NCI-H2107 treated with DMSO at 0.1 percent for 48 hours (cell line): ENCODE measurements around the gene CD93.

Source experiments
- DNase-seq: peaks from one replicate; lab custom pipeline; 2025; ENCODE audit not compliant: unreplicated experiment; lab: John Stamatoyannopoulos, UW

Gene CD93

DNA sequence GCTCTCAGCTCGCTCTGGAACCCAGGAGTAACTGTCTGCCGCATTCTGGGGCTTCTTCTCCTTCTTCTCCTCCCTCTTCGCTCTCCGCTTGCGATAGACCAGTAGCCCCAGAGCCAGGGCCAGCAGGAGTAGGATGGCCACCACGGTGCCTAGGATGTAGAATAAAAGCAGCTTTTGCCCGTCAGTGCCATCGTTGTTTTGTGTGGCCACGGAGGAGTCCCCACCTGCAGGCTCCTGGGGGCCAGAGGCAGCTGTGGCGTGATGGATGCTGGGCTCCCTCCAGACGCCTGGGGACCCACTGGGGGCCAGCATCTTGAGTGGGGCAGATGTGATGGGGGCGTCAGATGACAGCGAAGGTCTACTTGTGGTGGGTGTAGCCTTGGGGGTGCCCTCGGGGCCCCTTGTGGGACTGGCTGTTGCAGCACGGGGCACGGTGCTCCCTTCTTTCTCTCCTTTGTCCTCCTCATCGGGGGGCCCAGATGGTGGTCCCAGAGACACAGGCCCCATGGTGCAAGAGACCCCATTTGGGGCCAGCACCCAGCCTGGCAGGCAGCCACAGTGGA is 1.8 kb downstream of the CD93 start:
- DNase-seq, result no peak

DNA sequence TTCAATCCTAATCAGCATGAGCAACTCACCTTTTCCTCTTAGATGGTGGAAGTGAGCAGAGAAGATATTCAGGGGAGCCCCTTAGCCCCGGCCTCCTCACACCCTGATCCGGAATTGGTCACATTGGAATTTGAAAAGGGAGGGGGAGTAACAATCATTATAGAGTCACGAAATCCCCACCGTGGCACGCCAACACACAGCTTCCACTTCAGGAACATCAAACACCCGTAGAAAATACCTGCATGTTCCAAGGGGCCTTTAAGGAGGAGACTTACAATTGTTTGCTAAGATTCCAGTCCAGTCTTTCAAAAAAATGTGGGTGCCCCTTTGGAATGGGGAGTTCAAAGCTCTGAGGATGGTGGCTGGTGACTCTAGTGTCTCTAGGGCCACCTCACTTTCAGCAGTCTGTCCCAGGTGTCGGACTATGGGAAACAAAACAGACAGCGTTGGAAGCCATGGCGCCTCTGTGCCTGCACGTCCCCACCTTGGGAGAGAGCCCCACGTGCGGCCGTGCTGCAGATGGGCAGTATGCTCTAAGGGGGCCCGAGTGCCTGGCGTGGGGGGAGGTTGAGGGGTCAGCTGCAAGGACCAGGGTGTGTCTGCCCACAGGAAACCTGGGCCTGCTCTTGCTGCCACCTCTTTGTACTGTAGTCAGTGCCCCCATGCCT is 2.4 kb downstream of the CD93 start:
- no peak for DNase-seq

DNA sequence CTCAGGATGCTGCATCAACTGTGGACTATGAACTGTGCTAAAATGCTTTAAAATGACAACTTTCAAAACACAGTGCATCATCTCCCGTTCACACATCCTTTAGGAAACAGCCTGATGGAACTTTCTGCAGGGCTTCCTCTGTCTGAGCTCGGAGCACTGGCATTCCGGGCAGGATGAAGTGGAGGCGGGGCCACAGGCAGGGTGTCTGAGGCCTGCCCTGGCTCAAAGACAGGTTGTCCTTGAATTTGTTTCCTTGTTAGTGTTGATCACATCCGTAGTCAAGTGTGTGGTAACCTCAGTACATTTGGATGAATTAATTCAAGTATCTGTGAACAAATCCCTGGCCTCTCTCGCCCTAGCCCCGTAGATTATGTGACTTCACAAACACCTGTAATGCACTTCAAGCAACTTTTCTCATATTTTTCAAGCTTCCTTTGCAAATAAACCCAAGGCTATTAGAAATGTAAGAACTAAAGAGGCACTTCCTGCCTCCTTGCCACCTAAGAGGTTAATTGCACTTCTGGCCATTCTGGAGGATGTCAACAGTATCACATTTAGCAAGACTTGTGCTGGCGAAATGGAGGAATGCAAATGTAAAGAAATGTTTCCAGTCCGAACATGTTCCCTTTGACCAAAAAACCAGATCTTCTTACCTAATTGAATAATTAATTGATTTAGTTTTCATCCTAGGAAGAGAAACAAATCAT is 3.1 kb downstream of the CD93 start:
- DNase-seq, result no peak

DNA sequence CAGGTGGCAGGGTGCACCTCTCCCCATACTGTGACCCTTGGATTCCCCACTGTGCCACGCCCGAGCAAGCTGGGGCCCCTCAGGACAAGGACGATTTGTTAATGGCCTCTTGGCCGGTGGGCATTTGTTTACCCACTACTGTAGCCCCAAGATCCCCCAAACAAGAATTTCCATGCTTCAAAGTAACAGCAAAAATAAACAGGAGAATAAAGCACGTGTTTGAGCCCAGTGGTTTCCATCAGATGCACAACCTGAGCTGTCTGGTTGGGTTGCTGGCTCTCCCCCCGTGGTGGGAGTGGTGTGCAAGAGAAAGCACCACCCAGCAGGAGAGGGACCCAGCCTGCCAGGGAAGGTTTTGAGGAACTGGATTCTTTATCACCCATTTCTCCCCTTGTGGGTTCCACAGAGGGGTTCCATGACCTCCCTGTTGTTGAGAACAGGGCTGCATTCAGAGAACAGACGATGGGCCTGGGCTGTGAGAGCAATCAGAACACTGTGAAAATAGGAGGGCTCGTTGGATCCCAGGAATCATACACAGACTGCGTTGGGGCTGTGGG is 4.8 kb downstream of the CD93 start:
- DNase-seq, result no peak

DNA sequence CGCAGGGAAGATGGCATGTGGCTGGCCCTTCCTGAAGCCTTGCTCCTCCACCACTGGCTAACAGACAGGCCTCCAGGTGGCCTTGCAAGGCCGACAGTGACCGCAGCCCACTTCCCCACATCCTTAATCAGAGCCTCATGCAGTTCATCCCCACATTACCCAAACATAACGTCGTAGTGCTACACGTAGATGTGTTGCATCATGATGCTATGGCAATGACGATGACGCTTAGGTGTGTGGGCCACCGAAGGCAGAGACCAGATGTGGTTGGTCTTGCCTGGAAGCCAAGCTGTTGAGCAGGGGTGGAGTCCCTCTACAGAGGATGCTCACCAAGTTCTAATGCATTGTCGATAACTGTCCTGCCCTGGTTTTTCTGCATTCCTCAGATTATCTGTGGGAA is 5.6 kb downstream of the CD93 start:
- DNase-seq, result no peak

DNA sequence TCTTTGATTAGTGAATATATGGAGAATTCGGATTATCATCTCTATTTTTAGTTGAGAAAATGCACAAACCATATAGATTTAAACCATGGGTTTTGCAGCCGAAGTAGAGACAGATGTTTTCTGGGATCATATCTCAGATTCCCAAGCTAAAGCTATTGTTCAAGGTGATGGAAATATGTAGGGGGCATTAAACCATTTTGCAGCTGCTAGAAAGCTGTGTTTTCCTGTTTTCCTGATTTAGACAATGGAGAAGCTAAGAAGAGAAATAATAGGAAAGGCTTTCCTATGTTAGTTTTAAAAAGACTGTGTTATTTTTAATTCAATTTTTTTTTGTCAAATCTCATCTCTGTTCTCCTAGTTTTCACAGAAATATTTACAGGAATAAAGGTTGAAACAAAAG is 6.2 kb downstream of the CD93 start:
- no peak for DNase-seq

DNA sequence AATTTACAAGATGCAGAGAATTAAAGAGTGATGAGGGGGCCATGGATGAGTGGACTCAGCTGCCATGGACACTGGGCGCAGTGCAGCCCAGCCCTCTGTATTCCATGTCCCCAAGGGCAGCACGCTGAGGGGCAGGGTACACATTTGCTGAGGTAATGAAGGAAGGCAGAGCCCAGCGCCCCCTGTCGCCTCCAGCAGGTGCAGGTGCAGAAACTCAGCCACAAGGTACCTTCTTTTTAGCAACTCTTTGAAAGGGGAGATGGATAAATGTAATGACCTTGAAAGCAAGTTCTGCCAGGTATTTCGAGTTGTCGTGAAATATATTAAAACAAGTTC is 7.1 kb downstream of the CD93 start:
- DNase-seq, result no peak

DNA sequence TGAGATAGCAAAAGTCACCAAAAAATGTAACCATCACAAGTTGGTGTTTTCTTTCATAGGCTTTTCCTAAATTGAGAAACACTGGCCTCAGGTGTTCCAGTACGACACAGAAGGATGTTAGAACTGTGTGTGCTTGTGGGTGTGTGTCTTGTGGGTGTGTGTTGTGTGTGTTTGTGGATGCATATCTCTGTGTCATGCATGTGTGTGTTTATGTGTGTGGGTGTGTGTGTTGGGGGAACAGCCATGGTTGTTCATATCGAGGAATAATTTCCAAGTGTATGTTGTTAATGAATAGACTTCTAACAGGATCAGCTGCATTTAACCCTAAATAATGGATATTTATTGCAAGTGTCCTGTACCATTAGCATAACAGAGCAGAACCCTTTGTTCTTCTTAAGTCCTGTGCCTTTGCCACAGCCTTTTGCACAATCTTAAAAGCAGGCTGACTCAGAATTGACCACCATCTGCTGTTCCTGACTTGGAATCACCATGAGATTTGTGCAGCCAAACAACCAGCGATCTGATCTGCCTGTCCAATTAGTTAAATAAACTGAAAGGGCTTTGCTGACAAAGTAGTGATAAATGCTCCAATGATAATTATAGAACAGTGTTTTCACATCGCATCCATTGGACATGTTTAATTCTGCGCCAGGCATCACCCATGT is 7.6 kb downstream of the CD93 start:
- DNase-seq, result no peak

DNA sequence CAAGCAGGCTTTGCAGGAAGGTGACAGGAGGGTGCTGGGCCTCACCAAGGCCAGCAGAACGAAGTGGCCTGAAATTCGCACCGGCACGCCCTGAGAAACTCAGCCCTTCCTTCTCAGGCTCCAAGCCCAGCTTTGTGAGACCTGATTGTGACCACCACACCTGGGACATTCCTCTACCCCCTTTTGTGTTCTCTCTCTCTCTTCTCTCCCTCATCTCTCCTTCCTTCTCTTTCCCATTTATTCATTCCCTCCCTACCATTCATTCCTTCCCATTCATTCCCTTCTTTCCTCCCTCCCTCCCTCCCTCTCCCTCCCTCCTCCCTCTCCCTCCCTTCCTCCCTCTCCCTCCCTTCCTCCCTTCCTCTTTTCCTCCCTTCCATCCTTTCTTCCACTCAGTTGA is 8.8 kb downstream of the CD93 start:
- no peak for DNase-seq

DNA sequence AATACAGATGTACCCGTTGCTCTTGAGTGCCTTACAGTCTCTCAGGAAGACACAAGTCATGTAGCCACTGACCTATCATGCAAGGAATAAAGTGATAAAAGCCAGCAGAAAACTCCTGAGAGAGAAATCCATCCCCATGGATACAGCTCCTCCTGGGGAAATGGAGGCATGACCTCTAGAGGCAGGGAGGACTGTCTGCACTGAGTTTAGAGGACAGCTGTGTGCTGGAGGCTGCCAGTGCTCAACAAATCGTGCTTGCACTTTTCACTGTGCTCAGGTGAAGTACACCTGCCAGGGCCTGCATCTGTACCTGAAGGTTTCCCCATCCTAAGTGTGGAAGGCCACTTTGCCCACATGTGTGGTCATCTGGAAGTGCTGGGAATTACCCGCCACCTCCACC is 12.1 kb downstream of the CD93 start:
- DNase-seq, result no peak

DNA sequence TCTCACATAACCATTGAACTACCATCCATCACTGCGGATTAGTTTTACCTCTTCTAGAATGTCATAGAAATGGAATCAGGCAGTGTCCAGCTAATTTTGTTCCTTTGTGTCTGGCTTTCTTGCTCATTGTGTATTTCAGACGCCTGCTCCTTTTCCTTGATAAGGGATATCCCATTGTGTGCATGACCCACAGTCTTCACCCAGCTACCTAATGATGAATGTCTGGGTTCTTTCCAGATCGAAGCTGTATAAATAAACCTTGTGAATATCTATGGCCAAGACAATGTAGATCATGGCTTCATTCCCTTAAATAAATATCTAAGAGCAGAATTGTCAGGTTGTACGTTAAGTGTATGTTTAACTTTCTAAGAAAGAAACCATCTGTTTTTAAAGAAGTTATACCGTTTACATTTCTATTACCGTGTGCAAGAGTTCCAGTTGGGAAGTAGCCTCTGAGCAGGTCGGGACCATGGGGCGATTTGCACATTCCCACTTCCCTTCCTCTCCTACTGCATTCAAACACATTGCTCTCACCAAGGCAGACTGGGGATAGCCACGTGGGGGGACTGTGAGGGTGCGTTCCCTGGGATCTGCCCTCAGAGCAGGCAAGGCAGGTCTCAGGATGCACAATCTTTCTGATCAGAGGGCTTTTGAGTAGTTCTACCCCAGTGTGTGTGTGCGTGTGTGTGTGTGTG is 13.1 kb downstream of the CD93 start:
- no peak for DNase-seq

DNA sequence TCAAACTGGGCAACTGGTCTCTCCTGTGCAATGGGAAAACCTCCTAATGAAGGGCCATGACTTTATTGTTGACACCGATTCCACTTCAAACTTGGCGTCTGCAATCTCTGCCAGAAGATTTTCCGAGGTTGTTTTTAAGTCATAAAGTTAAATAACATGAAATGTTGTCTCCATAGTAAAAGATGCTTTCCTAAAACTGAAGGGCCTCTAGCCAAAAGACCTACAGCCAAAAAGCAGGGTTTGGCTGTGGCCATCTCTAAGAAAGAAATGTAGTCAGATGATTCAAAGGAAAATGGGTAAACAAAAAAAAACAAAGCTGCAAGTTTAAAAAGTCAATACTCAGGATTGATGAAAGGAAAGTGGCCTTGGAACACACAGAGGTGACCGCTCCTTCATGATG is 14.1 kb downstream of the CD93 start:
- DNase-seq, result no peak

DNA sequence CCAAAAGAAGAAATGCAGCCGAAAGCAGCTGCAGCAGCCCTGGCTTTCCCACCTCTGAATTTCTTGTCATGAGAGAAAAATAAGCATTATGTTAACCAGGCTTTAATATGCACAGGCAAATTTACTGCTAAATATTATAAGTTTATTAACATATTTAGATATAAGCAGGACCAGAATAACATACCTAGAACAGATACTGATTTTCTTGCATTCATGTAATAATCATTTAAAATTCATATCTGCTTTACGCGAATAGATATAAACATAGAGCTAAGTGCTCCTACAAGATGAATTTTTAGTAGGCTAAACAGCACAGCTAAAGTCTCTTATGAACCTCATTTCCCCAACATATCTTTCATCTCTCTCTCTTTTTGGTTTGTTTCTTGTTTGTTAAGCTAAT is 14.7 kb downstream of the CD93 start:
- DNase-seq, result no peak

DNA sequence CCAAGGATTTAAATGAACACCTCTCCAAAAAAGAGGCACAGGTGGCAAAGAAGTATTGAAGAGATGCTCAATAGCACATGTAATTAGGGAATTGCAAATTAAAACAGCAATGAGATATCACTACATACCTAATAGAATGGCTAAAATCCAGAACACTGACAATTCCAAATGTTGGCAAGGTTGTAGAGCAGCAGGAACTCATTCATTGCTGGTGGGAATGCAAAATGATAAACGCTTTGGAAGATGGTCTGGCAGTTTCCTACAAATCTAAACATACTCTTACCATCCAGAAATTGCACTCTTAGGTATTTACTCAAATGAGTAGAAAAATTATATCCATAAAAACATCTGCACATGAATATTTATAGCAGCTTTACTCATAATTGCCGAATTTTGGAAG is 17.0 kb downstream of the CD93 start:
- DNase-seq, result no peak

DNA sequence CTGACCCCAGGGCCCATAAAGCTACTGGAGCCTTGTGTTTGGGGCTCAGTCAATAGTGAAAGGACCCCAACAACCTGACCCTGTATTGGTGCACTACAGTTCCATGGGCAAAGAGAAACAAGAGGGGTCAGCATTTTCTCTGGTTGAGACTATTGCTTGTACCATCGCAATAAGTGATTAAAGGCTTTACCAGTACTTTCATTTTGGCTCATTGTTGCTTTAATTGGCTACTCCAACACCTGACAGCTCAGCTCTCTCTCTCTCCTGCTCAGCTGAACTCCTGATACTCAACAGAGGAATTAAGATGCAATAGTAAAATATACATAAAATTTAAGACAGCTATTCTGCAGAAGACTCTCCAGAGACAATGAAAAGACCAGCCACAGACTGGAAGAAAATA is 17.8 kb downstream of the CD93 start:
- DNase-seq, result no peak

DNA sequence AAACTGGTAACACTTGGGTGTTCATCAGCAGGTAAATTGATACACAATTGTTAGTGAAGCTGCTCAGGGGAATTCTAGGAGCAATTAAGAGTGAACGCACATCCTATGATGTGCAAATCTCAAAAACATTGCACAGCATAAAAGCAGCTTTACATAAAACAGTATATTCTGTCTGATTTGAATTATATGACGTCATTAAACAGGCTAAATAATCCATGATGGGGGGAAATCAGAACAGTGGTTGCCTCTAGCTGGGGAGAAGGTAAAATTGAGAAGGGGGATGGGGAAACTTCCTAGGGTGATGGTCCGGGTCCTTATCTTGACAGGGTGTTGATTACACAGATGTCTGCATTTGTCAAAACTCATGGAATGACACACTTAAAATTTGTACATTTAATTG is 19.4 kb downstream of the CD93 start:
- DNase-seq, result no peak

DNA sequence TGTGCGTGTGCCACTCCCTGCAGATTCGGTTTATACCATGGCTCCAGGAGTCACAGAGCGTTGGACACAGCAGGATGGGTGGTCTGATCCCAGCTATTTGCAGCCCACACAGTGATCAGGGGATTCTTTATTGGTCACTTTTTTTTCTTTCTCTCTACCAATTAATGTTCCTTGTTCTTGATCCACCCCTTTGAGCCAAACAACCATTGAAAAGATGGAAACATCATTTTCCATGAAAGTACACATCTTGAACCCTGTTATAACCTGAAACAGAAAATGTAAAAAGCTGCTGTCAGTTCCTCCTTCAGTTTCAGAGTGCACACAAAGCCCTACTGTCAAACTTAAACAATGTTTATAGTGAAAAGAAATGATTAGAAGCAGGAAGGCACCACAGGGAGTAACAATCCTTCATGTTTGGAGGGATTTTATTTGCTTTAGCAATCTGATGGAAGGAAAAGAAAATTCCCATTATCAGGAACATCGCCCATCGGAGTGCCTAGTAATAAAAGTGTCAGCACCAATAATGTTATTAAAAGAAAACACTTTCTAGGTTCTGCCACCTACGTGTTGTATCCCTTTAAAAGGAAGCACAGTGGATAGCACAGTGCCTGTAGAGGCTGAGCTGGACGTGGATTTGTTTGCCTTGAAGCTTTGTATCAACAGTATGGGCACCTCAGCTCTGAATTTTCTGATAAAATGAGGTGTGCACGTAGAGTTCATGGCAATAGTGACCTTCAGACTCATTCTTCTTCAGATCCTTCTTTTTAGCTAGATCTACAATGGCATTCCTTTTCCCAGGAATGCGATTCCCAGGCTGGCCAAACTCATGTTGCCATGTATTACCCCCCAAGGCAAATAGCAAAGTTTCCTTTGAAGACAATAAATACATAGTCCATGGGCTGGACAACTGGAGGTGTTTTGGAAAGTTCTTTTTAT is 20.6 kb downstream of the CD93 start:
- no peak for DNase-seq

DNA sequence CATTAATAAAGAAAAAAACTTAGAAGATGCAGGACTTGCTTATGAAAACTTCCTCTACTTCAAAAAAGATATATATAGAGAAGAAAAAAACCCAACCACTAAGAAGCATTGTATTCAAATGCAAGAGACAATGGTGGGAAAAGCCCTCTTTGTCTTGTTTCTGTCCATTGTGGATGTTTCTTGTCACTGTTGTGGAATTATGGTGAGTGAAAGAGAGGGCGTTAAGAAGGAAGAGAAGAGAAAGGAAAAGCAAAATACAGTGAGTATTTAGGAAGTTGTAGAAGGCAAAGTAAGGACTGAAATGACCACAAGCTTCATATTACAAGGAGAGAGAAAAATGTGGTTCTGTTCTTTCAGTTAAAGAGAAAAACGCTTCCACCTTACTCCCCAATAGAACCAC is 22.5 kb downstream of the CD93 start:
- DNase-seq, result no peak

DNA sequence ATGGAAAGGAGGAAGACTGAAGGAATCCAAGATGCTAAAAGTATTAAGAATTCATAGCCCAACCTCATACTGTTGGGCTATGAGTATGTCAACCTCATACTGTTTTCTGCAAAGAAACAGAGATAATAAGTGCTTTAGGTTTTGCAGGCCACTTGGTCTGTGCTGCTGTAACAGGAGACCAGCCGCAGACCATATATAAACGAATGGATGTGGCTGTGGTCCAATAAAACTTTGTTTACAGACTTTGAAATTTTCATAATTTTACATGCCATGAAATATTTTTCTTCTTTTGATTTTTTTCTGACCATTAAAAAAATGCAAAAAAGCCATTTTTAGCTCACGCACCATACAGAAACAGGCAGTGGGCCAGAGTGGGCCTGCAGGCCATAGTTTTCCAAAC is 23.0 kb downstream of the CD93 start:
- no peak for DNase-seq

DNA sequence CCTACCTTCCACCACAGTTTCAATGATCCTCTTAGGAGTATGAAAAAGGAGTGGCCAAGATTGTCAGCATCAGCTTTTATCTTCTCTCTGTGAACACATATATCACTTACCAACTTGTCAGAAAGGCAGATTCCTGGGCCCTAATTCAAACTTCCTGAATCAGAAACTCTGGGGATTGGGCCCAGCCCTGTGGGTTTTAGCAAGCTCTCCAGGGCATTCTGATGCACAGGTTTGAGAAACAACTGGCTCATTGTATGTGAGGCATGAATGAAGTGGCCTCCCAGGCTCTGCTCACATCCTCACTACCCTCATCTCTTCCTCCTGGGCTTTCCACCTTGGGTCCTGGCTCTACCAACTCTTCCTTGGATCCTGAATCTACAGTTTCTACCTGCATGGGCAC is 23.5 kb downstream of the CD93 start:
- DNase-seq, result no peak
